Liver (tissue), 9 donors: Measurements from ENCODE around the gene CFAP57. TPM values are rescaled to one million over a fixed set of nuclear protein-coding genes. Genes with fewer than 3 reads are reported as not detected.
A peak's percentile ranks its signal among the peaks of the same experiment; 100 is the strongest.

Experiments used
- DNase-seq: peaks from one replicate; pipeline ENCODE4 v3.0.0-alpha.2; 2017; ENCODE audit warnings: low spot score
- H3K27ac ChIP-seq, 2 donors: one replicate each; pipeline ENCODE4 v1.7.0; 2013; ENCODE audit warnings: inconsistent platforms in 2 of 2, low read length in 2 of 2, control low read depth in 1 of 2, low read depth in 1 of 2, mild to moderate bottlenecking in 1 of 2
- H3K27me3 ChIP-seq, 4 donors: one replicate each; pipeline versions ENCODE4 v1.6.1 to v1.7.0; 2013; ENCODE audit warnings: low read length in 3 of 4, inconsistent platforms in 1 of 4, mild to moderate bottlenecking in 1 of 4, moderate library complexity in 1 of 4; ENCODE audit not compliant: control insufficient read depth in 4 of 4, insufficient read depth in 4 of 4
- H3K36me3 ChIP-seq, 4 donors: one replicate each; pipeline versions ENCODE4 v1.6.1 to v1.7.0; 2013; ENCODE audit warnings: low read length in 3 of 4, mild to moderate bottlenecking in 3 of 4, low read depth in 1 of 4, moderate library complexity in 1 of 4; ENCODE audit not compliant: control insufficient read depth in 4 of 4, insufficient read depth in 3 of 4
- H3K4me1 ChIP-seq, 4 donors: one replicate each; pipeline versions ENCODE4 v1.6.1 to v1.7.0; 2013; ENCODE audit warnings: low read length in 3 of 4, mild to moderate bottlenecking in 3 of 4, moderate library complexity in 1 of 4; ENCODE audit not compliant: control insufficient read depth in 4 of 4, insufficient read depth in 4 of 4
- H3K4me3 ChIP-seq, 3 donors: one replicate each; pipeline versions ENCODE4 v1.6.1 to v1.7.0; 2013; ENCODE audit warnings: low read length in 3 of 3, control low read depth in 1 of 3, low read depth in 1 of 3, mild to moderate bottlenecking in 1 of 3
- H3K9ac ChIP-seq, 2 donors: one replicate each; pipeline ENCODE4 v1.7.0; 2013; ENCODE audit warnings: low read length in 2 of 2, mild to moderate bottlenecking in 2 of 2, moderate library complexity in 2 of 2, control low read depth in 1 of 2, low read depth in 1 of 2
- H3K9me3 ChIP-seq, 4 donors: one replicate each; pipeline versions ENCODE4 v1.6.1 to v1.7.0; 2013; ENCODE audit warnings: low read length in 3 of 4; ENCODE audit not compliant: control insufficient read depth in 4 of 4
- EGR1 ChIP-seq, 2 donors: IDR thresholded peaks; 2 replicates each; pipeline ENCODE4 v1.6.1; 2016 to 2018; ENCODE audit warnings: antibody characterized with exemption in 2 of 2, low read depth in 2 of 2
- FOXA1 ChIP-seq: IDR thresholded peaks from 2 replicates; pipeline ENCODE4 v1.6.1; 2016; ENCODE audit warnings: antibody characterized with exemption
- GABPA ChIP-seq, 2 donors: IDR thresholded peaks in 1 of 2; conservative IDR thresholded peaks in 1 of 2; 2 replicates each; pipeline ENCODE4 v1.6.1; 2016; ENCODE audit warnings: antibody characterized with exemption in 2 of 2, mild to moderate bottlenecking in 1 of 2, moderate library complexity in 1 of 2
- HNF4G ChIP-seq: IDR thresholded peaks from 2 replicates; pipeline ENCODE4 v1.6.1; 2016; ENCODE audit warnings: antibody characterized with exemption
- JUND ChIP-seq, 2 donors: IDR thresholded peaks; 2 replicates each; pipeline ENCODE4 v1.6.1; 2016; ENCODE audit warnings: antibody characterized with exemption in 2 of 2
- NR2F2 ChIP-seq: IDR thresholded peaks from 2 replicates; pipeline ENCODE4 v1.6.1; 2016; ENCODE audit warnings: antibody characterized with exemption
- RXRA ChIP-seq, 2 donors: IDR thresholded peaks; 2 replicates each; pipeline ENCODE4 v1.6.1; 2017 to 2018; ENCODE audit warnings: antibody characterized with exemption in 2 of 2, mild to moderate bottlenecking in 1 of 2
- SP1 ChIP-seq: IDR thresholded peaks from 2 replicates; pipeline ENCODE4 v1.6.1; 2018; ENCODE audit warnings: antibody characterized with exemption, mild to moderate bottlenecking
- WGBS: extraction: QIAGEN DNeasy Blood & Tissue Kit; methylation state at CpG from one replicate; pipeline ENCODE4 v1.1.7; 2013; 5-methylcytosine and 5-hydroxymethylcytosine counted together
- polyA plus RNA-seq, 2 donors: library from polyadenylated mRNA; stranded (reverse) in 1 of 2; unstranded in 1 of 2; fragments of 200-250 nt in 1 of 2; fragments of >200 nt in 1 of 2; fragmentation: Nextera tagmentation in 1 of 2; extraction: Ambion mirVana in 1 of 2; gene quantifications; one replicate each; pipeline versions ENCODE4 v1.2.1 to v1.2.3, GENCODE V29; 2013 to 2015
- total RNA-seq, 2 donors: library from RNA; depleted of rRNA; stranded (reverse); fragments of >200 nt; gene quantifications; one replicate each; pipeline ENCODE4 v1.2.3, GENCODE V29; 2014
- TF ChIP-seq, protein P1 (sequence below): IDR thresholded peaks from 2 replicates; pipeline ENCODE4 v1.6.1; 2016; ENCODE audit warnings: antibody characterized with exemption, mild to moderate bottlenecking
- TF ChIP-seq, protein P2 (sequence below): IDR thresholded peaks from 2 replicates; pipeline ENCODE4 v1.6.1; 2016; ENCODE audit warnings: antibody characterized with exemption
- TF ChIP-seq, protein P3 (sequence below): IDR thresholded peaks from 2 replicates; pipeline ENCODE4 v1.6.1; 2016; ENCODE audit warnings: antibody characterized with exemption
- donor health status: healthy.
- donor health status: healthy.
- donor health status: healthy.
- donor health status: healthy.
- donor health status: healthy.

The CFAP57 gene
- total and polyA plus RNA-seq, 4 donors = under 0.01 to 14.5 (median 0.10) TPM

DNA sequence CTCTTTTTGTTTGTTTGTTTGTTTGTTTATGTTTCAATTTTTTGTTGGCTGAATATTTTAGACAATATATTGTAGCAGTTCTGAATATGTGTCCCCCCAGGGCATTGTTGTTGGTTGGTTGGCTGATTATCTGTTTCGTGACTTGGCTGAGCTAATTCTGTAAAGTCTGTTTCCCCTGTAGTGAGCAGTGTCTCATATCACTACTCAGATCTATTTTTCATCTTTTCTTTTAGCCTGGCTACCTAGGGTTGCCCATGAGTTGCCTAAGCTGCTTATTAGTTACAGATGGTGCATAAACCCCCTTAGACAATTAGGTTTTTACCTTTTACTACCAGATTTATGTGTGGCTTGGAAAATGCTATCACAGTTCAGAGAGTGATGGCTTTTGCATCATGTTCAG is 32.3 kb downstream of the CFAP57 start:
- Histone ChIP-seq H3K4me3 (no peak overlapping the region), H3K36me3 (peaks cover 0 to 29% (median 13%) of the 10 kb centered on the region in 4 donors), H3K27ac (no peak overlapping the region), H3K9ac (no peak overlapping the region), H3K4me1 (peaks cover 0 to 8% (median 6%) of the 10 kb centered on the region in 4 donors), H3K9me3 (no peaks in the 10 kb centered on the region), H3K27me3 (no peaks in the 10 kb centered on the region)
- 89% methylated on average over 1 of the region's 1 CpG for WGBS
- TF ChIP-seq FOXA1 (no peak), JUND (IDR thresholded peaks at IDR 0.05) (no peak), HNF4G (no peak), EGR1 (IDR thresholded peaks at IDR 0.05; ENCODE audit: low read depth in 2 of 2) (no peak)
- DNase-seq = no peak

DNA sequence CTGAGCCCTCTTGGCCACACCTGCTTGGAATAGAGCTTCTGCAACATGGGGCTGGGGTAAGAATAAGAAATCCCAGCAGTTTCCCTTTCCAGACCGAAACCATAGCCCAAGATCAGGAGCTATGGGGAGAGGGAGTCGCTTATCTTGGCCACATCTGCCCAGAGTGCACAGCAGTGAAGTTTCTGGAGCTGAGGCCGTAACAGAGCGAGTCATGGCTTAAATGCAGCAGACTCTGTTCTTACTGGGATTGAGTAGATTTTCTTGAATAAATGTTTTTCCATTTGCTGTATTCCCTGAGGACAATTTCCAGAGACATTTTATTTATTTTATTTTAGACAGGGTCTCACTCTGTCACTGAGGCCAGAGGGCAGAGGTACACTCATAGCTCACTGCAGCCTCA is 33.5 kb downstream of the CFAP57 start:
- peaks cover 0 to 40% (median 17%) of the 10 kb centered on the region in 4 donors for H3K36me3 ChIP-seq
- H3K9ac ChIP-seq = no peak overlapping the region
- no peaks in the 10 kb centered on the region for H3K9me3 ChIP-seq
- no peak for DNase-seq
- no peak overlapping the region for H3K4me3 ChIP-seq
- peaks cover 0 to 7% (median 6%) of the 10 kb centered on the region in 4 donors for H3K4me1 ChIP-seq
- WGBS = 92% methylated on average over 4 of the region's 4 CpGs
- H3K27ac ChIP-seq = no peak overlapping the region
- no peak for TF ChIP-seq EGR1 (IDR thresholded peaks at IDR 0.05; ENCODE audit: low read depth in 2 of 2)
- TF ChIP-seq HNF4G = no peak
- TF ChIP-seq NR2F2 = no peak
- no peak for TF ChIP-seq FOXA1
- TF ChIP-seq GABPA (IDR thresholded peaks at IDR 0.05 in 1 of 2, conservative IDR thresholded peaks at IDR 0.05 in 1 of 2) = no peak
- TF ChIP-seq, protein P1, sequence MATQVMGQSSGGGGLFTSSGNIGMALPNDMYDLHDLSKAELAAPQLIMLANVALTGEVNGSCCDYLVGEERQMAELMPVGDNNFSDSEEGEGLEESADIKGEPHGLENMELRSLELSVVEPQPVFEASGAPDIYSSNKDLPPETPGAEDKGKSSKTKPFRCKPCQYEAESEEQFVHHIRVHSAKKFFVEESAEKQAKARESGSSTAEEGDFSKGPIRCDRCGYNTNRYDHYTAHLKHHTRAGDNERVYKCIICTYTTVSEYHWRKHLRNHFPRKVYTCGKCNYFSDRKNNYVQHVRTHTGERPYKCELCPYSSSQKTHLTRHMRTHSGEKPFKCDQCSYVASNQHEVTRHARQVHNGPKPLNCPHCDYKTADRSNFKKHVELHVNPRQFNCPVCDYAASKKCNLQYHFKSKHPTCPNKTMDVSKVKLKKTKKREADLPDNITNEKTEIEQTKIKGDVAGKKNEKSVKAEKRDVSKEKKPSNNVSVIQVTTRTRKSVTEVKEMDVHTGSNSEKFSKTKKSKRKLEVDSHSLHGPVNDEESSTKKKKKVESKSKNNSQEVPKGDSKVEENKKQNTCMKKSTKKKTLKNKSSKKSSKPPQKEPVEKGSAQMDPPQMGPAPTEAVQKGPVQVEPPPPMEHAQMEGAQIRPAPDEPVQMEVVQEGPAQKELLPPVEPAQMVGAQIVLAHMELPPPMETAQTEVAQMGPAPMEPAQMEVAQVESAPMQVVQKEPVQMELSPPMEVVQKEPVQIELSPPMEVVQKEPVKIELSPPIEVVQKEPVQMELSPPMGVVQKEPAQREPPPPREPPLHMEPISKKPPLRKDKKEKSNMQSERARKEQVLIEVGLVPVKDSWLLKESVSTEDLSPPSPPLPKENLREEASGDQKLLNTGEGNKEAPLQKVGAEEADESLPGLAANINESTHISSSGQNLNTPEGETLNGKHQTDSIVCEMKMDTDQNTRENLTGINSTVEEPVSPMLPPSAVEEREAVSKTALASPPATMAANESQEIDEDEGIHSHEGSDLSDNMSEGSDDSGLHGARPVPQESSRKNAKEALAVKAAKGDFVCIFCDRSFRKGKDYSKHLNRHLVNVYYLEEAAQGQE = no peak
- TF ChIP-seq, protein P2, sequence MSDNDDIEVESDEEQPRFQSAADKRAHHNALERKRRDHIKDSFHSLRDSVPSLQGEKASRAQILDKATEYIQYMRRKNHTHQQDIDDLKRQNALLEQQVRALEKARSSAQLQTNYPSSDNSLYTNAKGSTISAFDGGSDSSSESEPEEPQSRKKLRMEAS = no peak
- TF ChIP-seq, protein P3, sequence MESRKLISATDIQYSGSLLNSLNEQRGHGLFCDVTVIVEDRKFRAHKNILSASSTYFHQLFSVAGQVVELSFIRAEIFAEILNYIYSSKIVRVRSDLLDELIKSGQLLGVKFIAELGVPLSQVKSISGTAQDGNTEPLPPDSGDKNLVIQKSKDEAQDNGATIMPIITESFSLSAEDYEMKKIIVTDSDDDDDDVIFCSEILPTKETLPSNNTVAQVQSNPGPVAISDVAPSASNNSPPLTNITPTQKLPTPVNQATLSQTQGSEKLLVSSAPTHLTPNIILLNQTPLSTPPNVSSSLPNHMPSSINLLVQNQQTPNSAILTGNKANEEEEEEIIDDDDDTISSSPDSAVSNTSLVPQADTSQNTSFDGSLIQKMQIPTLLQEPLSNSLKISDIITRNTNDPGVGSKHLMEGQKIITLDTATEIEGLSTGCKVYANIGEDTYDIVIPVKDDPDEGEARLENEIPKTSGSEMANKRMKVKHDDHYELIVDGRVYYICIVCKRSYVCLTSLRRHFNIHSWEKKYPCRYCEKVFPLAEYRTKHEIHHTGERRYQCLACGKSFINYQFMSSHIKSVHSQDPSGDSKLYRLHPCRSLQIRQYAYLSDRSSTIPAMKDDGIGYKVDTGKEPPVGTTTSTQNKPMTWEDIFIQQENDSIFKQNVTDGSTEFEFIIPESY = no peak
- no peak for TF ChIP-seq RXRA (IDR thresholded peaks at IDR 0.05)
- no peaks in the 10 kb centered on the region for H3K27me3 ChIP-seq

DNA sequence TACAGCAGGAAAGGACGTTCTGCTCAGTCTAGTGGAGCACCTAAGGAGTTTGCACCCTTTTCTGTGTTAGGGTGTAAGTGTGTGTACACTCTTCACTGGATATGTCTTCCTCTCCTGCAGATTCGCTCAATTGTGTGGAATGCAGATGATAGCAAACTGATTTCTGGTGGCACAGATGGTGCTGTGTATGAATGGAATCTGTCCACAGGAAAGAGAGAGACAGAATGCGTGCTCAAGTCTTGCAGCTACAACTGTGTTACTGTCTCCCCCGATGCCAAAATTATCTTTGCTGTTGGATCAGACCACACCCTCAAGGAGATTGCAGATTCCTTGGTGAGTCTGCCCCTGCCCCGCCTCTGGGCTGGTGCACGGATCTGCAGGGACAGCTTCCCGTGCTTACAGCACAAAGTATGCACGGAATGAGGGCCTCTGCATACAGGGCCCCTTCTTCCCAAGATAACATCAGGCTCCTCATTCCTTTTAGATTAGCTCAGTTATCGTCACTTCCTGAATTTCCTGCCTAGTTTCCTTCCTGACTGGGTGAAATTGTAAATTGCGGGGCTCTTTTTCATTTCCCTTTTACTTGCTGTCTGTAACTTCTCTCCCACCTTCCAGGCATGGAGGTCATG is 34.6 kb downstream of the CFAP57 start:
- H3K27me3 ChIP-seq = no peaks in the 10 kb centered on the region
- H3K4me1 ChIP-seq = peaks cover 0 to 6% (median 4%) of the 10 kb centered on the region in 4 donors
- H3K9ac ChIP-seq = no peak overlapping the region
- peak overlapping the region in 1 of 2 donors; percentile 10 for H3K27ac ChIP-seq
- H3K36me3 ChIP-seq = peaks cover 0 to 43% (median 20%) of the 10 kb centered on the region in 4 donors
- WGBS = 51% methylated on average over 10 of the region's 10 CpGs
- H3K9me3 ChIP-seq = no peaks in the 10 kb centered on the region
- DNase-seq = no peak
- TF ChIP-seq SP1 (peak; percentile 17), GABPA (IDR thresholded peaks at IDR 0.05 in 1 of 2, conservative IDR thresholded peaks at IDR 0.05 in 1 of 2) (peak; percentile 19 to 22), RXRA (IDR thresholded peaks at IDR 0.05) (no peak), JUND (IDR thresholded peaks at IDR 0.05) (peak in 1 of 2 donors; percentile 29)
- H3K4me3 ChIP-seq = no peak overlapping the region
